Thyroid gland (tissue), 4 donors: Measurements from ENCODE around the gene KHDRBS1.

Experiments
- POLR2A ChIP-seq, 2 donors: fragments of 450-650 bp; IDR thresholded peaks; one replicate each; pipeline ENCODE4 v1.6.1; 2017; ENCODE audit warnings: antibody characterized with exemption in 2 of 2, mild to moderate bottlenecking in 2 of 2, moderate library complexity in 1 of 2
- TF ChIP-seq, protein P1 (sequence below), 6 experiments: fragments of 200-600 bp in 3 of 6; fragments of 450-650 bp in 3 of 6; sonication (generic) in 3 of 6; IDR thresholded peaks; one replicate each; pipeline ENCODE4 v1.5.1; 2016 to 2019; ENCODE audit warnings: antibody characterized with exemption in 6 of 6, mild to moderate bottlenecking in 2 of 6, inconsistent platforms in 1 of 6, moderate library complexity in 1 of 6

DNA sequence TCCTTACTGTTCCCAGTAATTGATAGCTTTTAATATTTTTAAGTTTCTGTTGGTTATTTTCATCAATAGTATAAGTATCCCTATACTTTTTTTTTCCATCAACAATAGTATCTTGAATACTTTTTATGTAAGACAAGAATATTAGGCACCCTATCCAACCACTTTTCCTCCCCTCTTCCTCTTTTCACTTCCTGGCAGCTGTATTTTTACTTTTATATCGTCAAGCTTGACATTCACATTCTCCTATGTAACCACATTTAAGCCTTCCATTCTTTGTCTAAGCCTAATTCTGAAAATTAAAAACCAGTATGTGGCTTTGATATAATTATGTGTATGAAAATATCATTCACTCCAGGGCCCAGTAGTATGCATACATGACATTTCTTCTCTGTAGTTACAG is 68.4 kb downstream of the KHDRBS1 start:
- TF ChIP-seq, protein P1, sequence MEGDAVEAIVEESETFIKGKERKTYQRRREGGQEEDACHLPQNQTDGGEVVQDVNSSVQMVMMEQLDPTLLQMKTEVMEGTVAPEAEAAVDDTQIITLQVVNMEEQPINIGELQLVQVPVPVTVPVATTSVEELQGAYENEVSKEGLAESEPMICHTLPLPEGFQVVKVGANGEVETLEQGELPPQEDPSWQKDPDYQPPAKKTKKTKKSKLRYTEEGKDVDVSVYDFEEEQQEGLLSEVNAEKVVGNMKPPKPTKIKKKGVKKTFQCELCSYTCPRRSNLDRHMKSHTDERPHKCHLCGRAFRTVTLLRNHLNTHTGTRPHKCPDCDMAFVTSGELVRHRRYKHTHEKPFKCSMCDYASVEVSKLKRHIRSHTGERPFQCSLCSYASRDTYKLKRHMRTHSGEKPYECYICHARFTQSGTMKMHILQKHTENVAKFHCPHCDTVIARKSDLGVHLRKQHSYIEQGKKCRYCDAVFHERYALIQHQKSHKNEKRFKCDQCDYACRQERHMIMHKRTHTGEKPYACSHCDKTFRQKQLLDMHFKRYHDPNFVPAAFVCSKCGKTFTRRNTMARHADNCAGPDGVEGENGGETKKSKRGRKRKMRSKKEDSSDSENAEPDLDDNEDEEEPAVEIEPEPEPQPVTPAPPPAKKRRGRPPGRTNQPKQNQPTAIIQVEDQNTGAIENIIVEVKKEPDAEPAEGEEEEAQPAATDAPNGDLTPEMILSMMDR (IDR thresholded peaks at IDR 0.05): no peak
- no peak for TF ChIP-seq POLR2A (IDR thresholded peaks at IDR 0.05)
